ENCODE results near the gene A4GALT. TPM values are rescaled to one million over a fixed set of nuclear protein-coding genes. Genes with fewer than 3 reads are reported as not detected.
"Not testable (repeated sequence)": the region's sequence is repeated elsewhere in the genome, so short reads cannot be mapped to it uniquely, and the experiment has no call there.

The A4GALT gene
- total RNA-seq, 1 experiment from 2014 or later, result not detected

DNA sequence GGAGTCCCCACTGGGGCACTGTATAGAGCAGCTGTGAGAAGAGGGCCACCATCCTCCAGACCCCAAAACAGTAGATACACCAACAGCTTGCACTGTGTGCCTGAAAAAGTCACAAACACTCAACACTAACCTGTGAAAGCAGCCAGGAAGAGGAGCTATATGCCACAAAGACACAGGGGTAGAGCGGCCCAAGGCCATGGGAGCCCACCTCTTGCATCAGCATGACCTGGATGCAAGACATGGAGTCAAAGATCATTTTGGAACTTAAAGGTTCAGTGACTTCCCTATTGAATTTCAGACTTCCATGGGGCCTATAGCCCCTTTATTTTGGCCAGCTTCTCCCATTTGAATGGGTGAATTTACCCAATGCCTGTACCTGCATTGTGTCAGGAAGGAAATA is 41.8 kb downstream of the A4GALT start:
- no peak overlapping the region for H2AFZ ChIP-seq (ENCODE audit: low read length)
- H3K9me3 ChIP-seq (ENCODE audit: low read length), result no peaks in the 10 kb centered on the region; the same call in 1 of the 2 replicates
- H3K36me3 ChIP-seq (ENCODE audit: insufficient read depth, low read length), result no peaks in the 10 kb centered on the region
- no peaks in the 10 kb centered on the region for H3K4me1 ChIP-seq (ENCODE audit: low read length)
- H3K4me2 ChIP-seq (ENCODE audit: low read depth, low read length, poor library complexity, severe bottlenecking), result no peak overlapping the region
- H3K27ac ChIP-seq (ENCODE audit: low read length), result no peak overlapping the region
- no peak overlapping the region for H3K9ac ChIP-seq (ENCODE audit: low read length)
- H3K27me3 ChIP-seq (ENCODE audit: low read length), result no peaks in the 10 kb centered on the region
- H4K20me1 ChIP-seq (ENCODE audit: insufficient read depth, low read depth, low read length), result no peaks in the 10 kb centered on the region
- H3K9me2 ChIP-seq (replicated peaks; ENCODE audit: insufficient read depth, low read length), result no peaks in the 10 kb centered on the region
- DNase-seq, result no peak
- H3K4me3 ChIP-seq (ENCODE audit: low read length), result no peak overlapping the region
- H3K79me2 ChIP-seq (ENCODE audit: low read length), result no peaks in the 10 kb centered on the region

GRCh38 chr22:42677936-42678335 is 42.7 kb downstream of the A4GALT start:
- not testable (repeated sequence) for H3K9ac ChIP-seq (ENCODE audit: low read length); DNase-seq; H4K20me1 ChIP-seq (ENCODE audit: insufficient read depth, low read depth, low read length); H3K27ac ChIP-seq (ENCODE audit: low read length); H3K9me2 ChIP-seq (replicated peaks; ENCODE audit: insufficient read depth, low read length); H3K4me2 ChIP-seq (ENCODE audit: low read depth, low read length, poor library complexity, severe bottlenecking); H3K79me2 ChIP-seq (ENCODE audit: low read length); H3K4me1 ChIP-seq (ENCODE audit: low read length); H3K36me3 ChIP-seq (ENCODE audit: insufficient read depth, low read length); H3K27me3 ChIP-seq (ENCODE audit: low read length); H3K9me3 ChIP-seq (ENCODE audit: low read length); H2AFZ ChIP-seq (ENCODE audit: low read length); H3K4me3 ChIP-seq (ENCODE audit: low read length)

GRCh38 chr22:42676059-42676607 is 44.5 kb downstream of the A4GALT start:
- no peak overlapping the region for H2AFZ ChIP-seq (ENCODE audit: low read length)
- H3K36me3 ChIP-seq (ENCODE audit: insufficient read depth, low read length), result no peaks in the 10 kb centered on the region
- H3K4me1 ChIP-seq (ENCODE audit: low read length), result peaks cover 5% of the 10 kb centered on the region
- no peak for DNase-seq
- no peaks in the 10 kb centered on the region for H3K79me2 ChIP-seq (ENCODE audit: low read length)
- H3K27ac ChIP-seq (ENCODE audit: low read length), result no peak overlapping the region
- no peaks in the 10 kb centered on the region for H4K20me1 ChIP-seq (ENCODE audit: insufficient read depth, low read depth, low read length)
- H3K9me3 ChIP-seq (ENCODE audit: low read length), result no peaks in the 10 kb centered on the region; the same call in 1 of the 2 replicates
- no peak overlapping the region for H3K4me2 ChIP-seq (ENCODE audit: low read depth, low read length, poor library complexity, severe bottlenecking)
- H3K9ac ChIP-seq (ENCODE audit: low read length), result no peak overlapping the region
- H3K27me3 ChIP-seq (ENCODE audit: low read length), result no peaks in the 10 kb centered on the region
- no peaks in the 10 kb centered on the region for H3K9me2 ChIP-seq (replicated peaks; ENCODE audit: insufficient read depth, low read length)
- no peak overlapping the region for H3K4me3 ChIP-seq (ENCODE audit: low read length)

- Histone ChIP-seq H3K9me2 (replicated peaks; ENCODE audit: insufficient read depth, low read length) (no peaks in the 10 kb centered on the region), H4K20me1 (ENCODE audit: insufficient read depth, low read depth, low read length) (no peaks in the 10 kb centered on the region), H3K4me3 (ENCODE audit: low read length) (no peak overlapping the region), H3K9ac (ENCODE audit: low read length) (no peak overlapping the region), H3K27ac (ENCODE audit: low read length) (no peak overlapping the region), H3K27me3 (ENCODE audit: low read length) (no peaks in the 10 kb centered on the region), H3K79me2 (ENCODE audit: low read length) (no peaks in the 10 kb centered on the region), H3K9me3 (ENCODE audit: low read length) (no peaks in the 10 kb centered on the region; the same call in 1 of the 2 replicates), H2AFZ (ENCODE audit: low read length) (no peak overlapping the region), H3K4me2 (ENCODE audit: low read depth, low read length, poor library complexity, severe bottlenecking) (no peak overlapping the region), H3K4me1 (ENCODE audit: low read length) (peaks cover 13% of the 10 kb centered on the region), H3K36me3 (ENCODE audit: insufficient read depth, low read length) (no peaks in the 10 kb centered on the region)
- DNase-seq, result no peak
These were observed 46.7 kb downstream of the A4GALT start for GRCh38 chr22:42673898-42674401.

DNA sequence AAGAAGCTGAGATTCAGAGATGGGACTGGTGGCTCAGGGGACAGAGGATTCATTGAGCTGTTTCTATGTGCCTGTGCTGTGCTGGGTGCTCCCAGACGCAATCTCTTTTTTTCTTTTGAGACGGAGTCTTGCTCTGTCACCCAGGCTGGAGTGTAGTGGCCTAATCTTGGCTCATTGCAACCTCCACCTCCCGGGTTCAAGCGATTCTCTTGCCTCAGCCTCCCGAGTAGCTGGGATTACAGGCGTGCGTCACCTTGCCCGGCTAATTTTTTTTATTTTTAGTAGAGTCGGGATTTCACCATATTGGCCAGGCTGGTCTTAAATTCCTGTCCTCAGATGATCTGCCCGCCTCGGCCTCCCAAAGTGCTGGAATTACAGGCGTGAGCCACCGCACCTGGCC is 47.6 kb downstream of the A4GALT start:
- not testable (repeated sequence) for H3K9me3 ChIP-seq (ENCODE audit: low read length); H3K36me3 ChIP-seq (ENCODE audit: insufficient read depth, low read length); H4K20me1 ChIP-seq (ENCODE audit: insufficient read depth, low read depth, low read length); H3K79me2 ChIP-seq (ENCODE audit: low read length); H2AFZ ChIP-seq (ENCODE audit: low read length); H3K9me2 ChIP-seq (replicated peaks; ENCODE audit: insufficient read depth, low read length); H3K4me2 ChIP-seq (ENCODE audit: low read depth, low read length, poor library complexity, severe bottlenecking); H3K27me3 ChIP-seq (ENCODE audit: low read length); H3K27ac ChIP-seq (ENCODE audit: low read length); H3K4me3 ChIP-seq (ENCODE audit: low read length); H3K9ac ChIP-seq (ENCODE audit: low read length); DNase-seq
- peaks cover 13% of the 10 kb centered on the region for H3K4me1 ChIP-seq (ENCODE audit: low read length)

- Histone ChIP-seq H3K27me3 (ENCODE audit: low read length) (no peaks in the 10 kb centered on the region), H3K9me2 (replicated peaks; ENCODE audit: insufficient read depth, low read length) (no peaks in the 10 kb centered on the region), H3K4me2 (ENCODE audit: low read depth, low read length, poor library complexity, severe bottlenecking) (peak overlapping the region; percentile 23), H3K9me3 (ENCODE audit: low read length) (no peaks in the 10 kb centered on the region), H3K79me2 (ENCODE audit: low read length) (no peaks in the 10 kb centered on the region), H2AFZ (ENCODE audit: low read length) (peak overlapping the region; percentile 77), H4K20me1 (ENCODE audit: insufficient read depth, low read depth, low read length) (no peaks in the 10 kb centered on the region), H3K36me3 (ENCODE audit: insufficient read depth, low read length) (no peaks in the 10 kb centered on the region), H3K9ac (ENCODE audit: low read length) (no peak overlapping the region), H3K27ac (ENCODE audit: low read length) (no peak overlapping the region), H3K4me1 (ENCODE audit: low read length) (peaks cover 13% of the 10 kb centered on the region), H3K4me3 (ENCODE audit: low read length) (no peak overlapping the region)
- no peak for DNase-seq
These were observed 49.6 kb downstream of the A4GALT start for GRCh38 chr22:42670921-42671709.

DNA sequence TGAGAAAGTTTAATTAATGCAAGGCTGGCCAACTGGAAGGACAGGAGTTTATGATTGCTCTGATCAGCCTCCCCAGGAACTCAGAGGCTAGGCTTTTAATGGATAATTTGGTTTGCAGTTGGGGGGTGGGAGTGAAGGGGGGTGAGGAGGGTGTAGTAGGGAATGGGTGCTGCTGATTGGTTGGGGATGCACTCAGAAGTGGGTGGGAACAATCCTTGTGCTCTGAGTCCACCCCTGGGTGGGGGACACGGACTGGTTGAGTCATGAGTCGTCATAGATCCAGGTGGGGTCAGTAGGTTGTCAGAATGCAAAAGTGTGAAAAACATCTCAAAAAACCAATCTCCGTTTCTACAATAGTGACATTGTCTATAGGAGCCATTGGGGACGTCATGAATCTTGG is 50.6 kb downstream of the A4GALT start:
- H3K9me2 ChIP-seq (replicated peaks; ENCODE audit: insufficient read depth, low read length), result no peaks in the 10 kb centered on the region
- DNase-seq, result no peak
- no peak overlapping the region for H3K4me3 ChIP-seq (ENCODE audit: low read length)
- H3K4me1 ChIP-seq (ENCODE audit: low read length), result peaks cover 22% of the 10 kb centered on the region
- no peak overlapping the region for H3K9ac ChIP-seq (ENCODE audit: low read length)
- H3K36me3 ChIP-seq (ENCODE audit: insufficient read depth, low read length), result no peaks in the 10 kb centered on the region
- no peak overlapping the region for H3K27ac ChIP-seq (ENCODE audit: low read length)
- H3K9me3 ChIP-seq (ENCODE audit: low read length), result no peaks in the 10 kb centered on the region
- H2AFZ ChIP-seq (ENCODE audit: low read length), result no peak overlapping the region
- no peaks in the 10 kb centered on the region for H3K27me3 ChIP-seq (ENCODE audit: low read length)
- H3K79me2 ChIP-seq (ENCODE audit: low read length), result no peaks in the 10 kb centered on the region
- H4K20me1 ChIP-seq (ENCODE audit: insufficient read depth, low read depth, low read length), result no peaks in the 10 kb centered on the region
- H3K4me2 ChIP-seq (ENCODE audit: low read depth, low read length, poor library complexity, severe bottlenecking), result no peak overlapping the region

DNA sequence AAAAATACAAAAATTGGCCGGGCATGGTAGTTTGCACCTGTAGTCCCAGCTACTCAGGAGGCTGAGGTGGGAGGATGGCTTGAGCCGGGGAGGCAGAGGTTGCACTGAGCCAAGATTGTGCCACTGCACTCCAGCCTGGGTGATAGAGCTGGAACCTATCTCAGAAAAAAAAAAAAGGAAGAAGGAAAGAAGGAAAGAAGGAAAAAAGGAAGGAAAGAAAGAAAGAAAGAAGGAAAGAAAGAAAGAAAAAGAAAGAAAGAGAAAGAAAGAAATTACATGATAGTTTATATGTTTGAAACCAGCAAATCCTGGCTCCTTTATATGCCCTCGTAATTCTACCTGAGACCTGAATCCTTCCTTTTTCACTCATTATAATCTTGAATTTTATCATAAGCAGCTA is 54.3 kb downstream of the A4GALT start:
- not testable (repeated sequence) for H3K36me3 ChIP-seq (ENCODE audit: insufficient read depth, low read length); H2AFZ ChIP-seq (ENCODE audit: low read length); H3K27me3 ChIP-seq (ENCODE audit: low read length); H3K4me3 ChIP-seq (ENCODE audit: low read length); H3K9me2 ChIP-seq (replicated peaks; ENCODE audit: insufficient read depth, low read length); H3K4me2 ChIP-seq (ENCODE audit: low read depth, low read length, poor library complexity, severe bottlenecking); DNase-seq; H3K9me3 ChIP-seq (ENCODE audit: low read length); H3K79me2 ChIP-seq (ENCODE audit: low read length); H4K20me1 ChIP-seq (ENCODE audit: insufficient read depth, low read depth, low read length); H3K27ac ChIP-seq (ENCODE audit: low read length); H3K9ac ChIP-seq (ENCODE audit: low read length)
- H3K4me1 ChIP-seq (ENCODE audit: low read length), result peaks cover 34% of the 10 kb centered on the region

Measured in Karpas-422 (cell line).